GM19372 (cell line): ENCODE data around the gene SORCS2.

Source experiments
- ATAC-seq: cut with Tn5 transposase; IDR thresholded peaks from one replicate; pipeline ENCODE4 v1.9.1; 2021; ENCODE audit warnings: mild to moderate bottlenecking, low read depth, moderate library complexity; ENCODE audit not compliant: unreplicated experiment

The SORCS2 gene

DNA sequence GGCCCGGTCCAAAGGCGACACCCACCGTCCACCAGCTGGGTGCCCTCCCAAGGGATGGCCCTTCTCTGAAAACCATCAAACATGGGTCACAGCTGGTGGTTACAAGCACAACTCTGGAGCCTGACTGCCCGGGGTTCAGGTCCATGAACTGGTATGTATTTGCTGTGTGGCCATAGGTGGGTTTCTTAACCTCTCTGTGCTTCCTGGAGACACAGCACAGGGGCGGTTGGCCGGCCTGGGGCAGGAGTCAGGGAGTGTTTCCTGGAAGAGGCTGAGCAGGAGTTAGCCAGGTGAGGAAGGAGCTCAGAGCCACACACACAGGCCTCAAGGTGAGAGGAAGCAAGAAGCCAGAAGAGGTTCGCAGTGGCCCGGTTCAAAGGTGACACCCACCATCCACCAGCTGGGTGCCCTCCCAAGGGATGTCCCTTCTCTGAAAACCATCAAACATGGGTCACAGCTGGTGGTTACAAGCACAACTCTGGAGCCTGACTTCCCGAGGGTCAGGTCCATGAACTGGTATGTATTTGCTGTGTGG, 486.0 kb downstream of the SORCS2 start:
- ATAC-seq, result no peak

DNA sequence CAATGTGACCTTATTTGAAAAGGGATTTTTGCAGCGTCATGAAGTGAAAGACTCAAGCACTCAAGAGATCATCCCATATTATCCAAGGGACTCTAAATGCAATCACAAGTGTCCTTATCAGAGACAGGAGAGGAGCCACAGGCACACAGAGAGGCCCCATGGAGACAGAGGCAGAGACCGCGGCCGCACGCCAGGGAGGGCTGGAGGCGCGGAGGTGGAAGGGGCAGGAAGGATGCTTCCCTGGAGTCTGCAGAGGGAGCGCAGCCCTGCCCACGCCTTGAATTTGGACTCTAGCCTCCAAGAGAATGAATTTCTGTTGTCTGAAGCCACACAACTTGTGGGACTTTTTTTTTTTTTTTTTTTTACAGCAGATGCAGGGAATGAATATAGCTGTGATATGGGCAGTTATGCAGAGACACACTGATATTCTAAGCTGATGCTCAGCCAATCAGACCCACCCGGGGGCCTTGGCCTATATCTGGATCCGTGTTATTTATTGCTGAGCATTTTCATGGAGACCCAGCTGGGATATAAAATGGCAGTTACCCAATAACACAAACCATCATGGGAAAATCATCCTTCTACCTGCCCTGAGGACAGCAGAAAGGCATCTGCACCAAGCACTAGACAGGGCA, 487.2 kb downstream of the SORCS2 start:
- ATAC-seq, result no peak

DNA sequence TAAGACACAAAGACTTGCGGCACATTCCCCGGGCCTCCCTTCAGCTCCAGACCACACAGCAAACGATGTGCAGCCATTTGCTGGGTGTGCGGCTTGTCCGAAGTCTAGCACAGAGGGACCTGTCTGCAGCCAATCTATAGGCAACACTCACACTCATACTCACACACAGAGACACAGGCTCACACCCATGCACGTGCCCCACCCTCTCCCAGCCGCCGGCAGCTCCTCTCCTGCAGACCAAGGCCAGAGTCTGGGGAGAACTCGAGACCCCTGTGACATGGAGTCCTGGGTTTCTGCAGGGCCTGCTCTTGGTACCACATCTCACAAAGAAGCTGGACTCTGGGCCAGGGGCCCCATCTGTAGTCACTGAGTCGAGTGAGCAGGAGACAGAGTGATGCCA, 487.8 kb downstream of the SORCS2 start:
- ATAC-seq, result no peak

DNA sequence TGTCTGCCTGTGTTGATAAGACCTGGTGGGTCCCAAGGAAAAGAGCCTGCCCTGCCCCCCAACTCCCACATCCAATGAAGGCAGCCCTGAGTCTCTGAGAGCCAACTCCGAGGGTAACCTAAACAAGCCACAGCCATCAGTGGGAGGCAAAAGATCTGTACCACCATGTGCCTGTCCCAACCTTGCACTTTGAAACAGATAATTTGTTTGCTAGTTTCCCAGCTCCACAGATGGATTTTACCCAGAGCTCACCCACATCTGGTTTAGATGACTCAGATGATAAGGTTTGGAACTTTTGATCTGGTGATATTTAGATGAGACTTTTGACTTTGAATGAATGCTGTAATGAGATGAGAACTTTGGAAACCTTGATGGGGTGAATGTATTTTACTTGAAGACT, 488.4 kb downstream of the SORCS2 start:
- no peak for ATAC-seq

DNA sequence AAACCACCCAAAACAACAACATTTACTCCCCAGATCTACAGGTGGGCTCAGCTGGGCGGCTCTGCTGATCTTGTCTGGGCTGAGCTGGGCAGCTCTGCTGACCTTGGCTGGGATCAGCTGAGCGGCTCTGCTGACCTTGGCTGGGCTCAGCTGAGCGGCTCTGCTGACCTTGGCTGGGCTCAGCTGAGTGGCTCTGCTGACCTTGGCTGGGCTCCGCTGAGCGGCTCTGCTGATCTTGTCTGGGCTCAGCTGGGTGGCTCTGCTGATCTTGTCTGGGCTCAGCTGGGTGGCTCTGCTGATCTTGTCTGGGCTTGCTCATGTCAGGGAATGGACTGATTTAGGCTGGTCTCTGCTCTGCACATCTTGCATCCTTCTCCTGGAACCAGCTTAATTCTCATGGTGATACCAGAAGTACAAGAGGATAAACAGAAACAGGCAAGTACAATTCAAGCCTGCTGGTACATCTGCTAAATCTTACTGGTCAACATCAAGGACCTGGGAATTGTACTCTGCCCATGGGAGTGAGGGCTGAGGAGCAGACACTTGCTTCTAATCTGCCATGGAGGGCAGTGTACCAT, 490.9 kb downstream of the SORCS2 start:
- ATAC-seq, result no peak

DNA sequence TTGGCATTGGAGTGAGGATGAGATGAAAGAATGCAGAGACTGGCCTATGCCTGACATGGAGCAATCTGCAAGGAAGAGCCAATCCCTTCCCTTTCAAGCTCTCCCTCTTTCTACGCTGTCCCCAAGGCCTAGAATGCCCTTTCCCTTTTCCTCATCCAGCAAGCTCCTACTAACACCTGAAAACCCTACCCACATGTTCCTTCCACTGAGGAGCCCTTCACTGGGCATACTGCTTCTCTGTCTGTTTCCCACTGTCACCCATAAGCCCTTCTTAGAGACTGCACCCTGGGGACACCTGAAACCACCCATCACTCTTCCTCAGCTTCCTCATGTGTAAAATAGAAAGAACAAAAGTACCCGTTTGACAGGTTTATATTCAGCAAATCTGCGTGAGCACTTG, 492.0 kb downstream of the SORCS2 start:
- no peak for ATAC-seq

DNA sequence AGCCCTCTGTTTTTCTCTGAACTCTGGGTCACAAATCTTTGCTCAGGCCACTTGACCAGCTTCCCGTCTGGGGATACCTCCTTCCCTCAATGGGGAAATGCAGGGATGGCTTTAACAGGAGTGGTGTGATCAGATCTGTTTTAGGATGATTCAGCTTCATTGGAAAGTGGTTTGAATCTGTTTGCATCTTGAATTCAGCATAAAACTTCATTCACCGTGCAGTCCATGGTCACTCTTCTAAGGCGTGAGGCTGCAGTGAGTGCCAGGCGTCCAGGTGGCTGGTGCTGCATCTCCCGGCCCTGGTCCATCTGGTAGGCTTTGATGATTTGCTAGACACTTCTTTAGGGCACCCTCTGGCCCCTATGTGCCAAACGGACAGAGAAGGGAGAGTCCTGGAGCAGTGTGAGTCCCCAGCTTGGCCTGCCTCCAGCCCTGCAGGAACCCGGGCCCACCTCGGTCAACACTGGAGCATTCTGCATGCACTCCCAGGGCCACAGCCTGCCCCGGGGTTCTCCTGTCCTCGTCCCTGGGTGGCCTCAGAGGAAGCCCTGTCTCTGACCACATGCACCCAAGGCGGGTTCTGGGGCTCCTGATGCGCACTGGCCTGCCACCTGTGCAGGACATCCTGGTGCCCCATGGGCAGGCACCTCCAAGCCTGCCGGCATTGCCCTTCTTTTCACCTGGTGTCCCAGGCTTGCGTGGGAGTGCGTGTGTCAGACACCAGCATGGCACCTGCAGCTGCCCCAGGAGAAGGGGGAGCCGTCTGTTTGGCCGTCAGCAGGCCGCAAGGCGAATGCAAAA, 493.9 kb downstream of the SORCS2 start:
- no peak for ATAC-seq

DNA sequence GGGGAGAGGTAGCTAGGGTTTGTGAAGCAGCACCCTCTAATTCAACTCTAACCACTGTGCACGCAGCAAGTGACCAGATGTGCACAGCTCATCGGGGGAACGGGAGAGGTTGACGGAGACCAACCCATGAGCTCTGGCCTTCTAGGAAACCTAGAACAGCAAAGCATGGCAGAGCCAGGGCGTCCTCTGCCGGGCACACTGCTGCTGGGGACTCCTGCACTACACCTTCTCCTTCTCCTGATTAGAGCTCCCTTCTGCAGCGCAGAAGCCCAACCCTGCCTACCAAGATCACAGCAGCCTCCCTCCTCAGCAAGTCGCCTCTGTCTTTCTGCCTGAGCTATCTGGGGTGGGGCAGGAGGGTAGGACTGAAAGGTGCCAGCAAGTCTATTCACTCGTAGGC, 494.7 kb downstream of the SORCS2 start:
- ATAC-seq, result no peak

DNA sequence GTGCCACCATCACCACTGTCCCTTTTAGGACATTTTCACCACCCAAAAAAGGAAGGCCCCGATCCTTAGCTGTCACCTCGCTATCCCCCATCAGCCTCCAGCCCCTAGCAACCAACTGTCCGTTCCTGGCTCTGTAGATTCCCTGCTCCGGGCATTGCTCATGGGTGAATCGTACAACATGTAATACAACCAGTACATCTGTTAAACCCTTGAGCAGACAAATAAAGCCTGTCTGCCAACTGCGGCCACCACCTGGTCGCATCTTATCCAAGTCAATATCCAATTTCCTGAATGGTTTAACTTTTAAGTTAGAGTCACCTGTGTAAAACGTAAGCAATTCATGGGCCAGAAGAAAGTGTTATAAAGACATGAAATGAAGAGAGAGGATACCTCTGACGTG, 495.5 kb downstream of the SORCS2 start:
- ATAC-seq, result no peak

DNA sequence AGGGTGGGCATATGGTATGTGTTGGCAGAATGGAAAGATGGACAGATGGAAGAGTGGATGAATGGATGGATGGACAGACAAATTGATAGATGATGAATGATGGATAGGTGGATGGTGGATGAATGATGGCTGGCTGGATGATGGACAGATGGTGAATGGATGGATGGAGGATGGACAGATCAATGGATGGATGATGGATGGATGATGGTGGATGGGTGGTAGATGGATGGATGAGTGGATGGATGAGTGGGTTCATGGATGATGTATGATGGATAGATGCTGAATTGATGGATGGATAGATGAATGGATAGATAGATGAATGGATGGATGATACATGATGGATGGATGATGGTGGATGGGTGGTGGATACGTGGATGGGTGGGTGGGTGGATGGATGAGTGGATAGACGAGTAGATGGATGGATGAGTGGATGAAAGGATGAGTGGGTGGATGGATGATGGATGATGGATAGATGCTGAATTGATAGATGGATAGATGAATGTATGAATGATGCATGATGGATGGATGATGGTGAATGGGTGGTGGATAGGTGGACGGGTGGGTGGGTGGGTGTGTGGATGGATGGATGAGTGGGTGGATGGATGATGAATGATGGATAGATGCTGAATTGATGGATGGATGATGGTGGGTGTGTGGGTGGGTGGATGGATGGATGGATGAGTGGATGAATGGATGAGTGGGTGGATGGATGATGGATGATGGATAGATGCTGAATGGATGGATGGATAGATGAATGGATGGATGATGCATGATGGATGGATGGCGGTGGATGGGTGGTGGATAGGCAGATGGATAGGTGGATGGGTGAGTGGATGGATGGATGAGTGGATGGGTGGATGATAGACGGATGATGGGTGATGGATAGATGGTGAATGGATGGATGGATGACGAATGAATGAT, 497.7 kb downstream of the SORCS2 start:
- ATAC-seq, result no peak

DNA sequence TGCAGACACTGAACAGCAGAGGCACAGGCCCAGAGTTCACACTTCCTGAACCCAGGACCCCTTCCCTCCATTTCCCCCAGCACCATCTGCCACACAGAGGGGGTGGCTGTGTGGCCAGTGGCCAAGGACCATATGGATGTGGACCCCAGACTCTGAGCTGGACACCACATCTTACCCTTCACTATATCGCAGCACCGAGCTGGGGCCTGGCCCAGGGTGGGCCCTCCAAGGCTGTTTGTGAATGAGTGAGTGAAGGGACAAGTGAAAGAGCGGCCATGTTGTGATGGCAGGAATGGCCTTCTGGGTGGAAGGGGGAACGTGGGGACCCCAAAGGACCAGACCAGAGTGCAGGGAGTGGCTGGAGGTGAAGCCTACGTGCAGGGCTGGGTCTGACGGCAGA, 498.7 kb downstream of the SORCS2 start:
- no peak for ATAC-seq

DNA sequence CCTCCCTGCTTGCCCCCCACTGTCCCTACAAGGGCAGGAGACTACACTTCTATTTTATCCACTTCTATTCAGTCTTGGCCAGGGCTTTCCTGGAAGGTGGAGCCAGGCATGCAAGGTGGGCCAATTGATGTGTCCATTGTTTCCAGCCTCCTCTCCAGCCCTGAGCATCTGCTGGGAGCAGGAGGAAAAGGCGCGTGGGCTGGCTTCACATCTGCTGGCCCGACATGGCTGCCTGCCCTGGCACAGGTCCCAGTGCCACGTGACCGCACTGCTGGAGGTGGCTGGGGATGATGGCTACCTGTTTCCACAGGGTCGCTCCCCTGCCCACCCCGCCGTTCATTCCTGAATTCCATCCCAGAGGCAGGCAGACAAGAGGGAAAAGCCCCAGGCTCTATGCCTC, 499.6 kb downstream of the SORCS2 start:
- ATAC-seq, result no peak

DNA sequence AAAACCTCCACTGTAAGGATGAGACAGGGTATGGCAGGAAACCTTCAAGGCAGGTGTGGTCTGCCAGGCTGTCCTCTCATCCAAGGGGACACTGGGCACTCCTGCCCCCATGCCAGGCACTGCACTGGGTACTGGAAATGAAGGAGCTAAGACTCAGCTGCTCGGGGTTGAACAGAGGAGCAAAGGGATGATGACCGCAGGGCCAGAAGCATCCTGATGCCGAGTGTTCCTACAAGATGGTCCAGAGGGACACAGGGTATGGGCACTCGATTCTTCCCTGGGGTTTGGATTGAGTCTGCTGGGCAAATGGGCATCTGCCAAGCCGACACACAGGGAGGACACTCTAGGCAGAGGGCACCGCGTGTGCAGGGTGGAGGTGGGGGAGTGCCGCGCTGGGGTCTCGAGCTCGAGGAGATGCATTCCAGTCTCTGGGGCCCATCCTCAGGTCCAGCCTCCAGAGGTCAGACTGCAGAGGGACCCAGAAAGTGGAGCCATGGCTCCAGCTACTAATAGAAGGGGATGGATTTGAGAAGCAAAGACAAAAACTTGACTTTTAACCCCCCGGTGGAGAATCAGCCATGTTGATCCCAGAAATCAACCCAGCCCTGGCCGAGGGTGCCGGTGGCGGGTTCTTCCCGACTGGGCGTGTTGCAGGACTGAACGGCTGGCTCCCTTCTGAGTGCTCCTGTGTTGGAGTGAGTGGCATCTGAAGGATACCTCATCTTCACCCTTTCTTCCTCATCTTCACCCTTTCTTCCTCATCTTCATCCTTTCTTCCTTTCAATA, 500.3 kb downstream of the SORCS2 start:
- ATAC-seq, result no peak

DNA sequence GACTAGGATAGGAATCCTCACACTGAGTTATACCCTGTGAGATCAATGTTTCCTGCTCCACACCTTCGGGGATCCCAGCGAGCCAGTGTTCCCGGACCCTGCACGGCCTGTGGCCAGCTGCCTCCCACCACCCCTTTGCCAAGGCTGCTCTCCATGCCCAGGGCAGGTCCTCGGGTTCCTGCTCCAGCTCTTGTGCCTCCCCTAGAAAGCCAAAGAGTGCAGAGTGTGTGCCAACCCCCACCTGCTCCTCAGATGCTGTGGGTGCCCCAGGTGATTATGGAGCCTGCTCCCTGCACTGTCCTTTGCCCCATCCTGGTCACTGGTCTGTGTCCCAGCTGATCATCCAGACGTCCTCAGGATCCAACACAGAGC, 500.9 kb downstream of the SORCS2 start:
- no peak for ATAC-seq

DNA sequence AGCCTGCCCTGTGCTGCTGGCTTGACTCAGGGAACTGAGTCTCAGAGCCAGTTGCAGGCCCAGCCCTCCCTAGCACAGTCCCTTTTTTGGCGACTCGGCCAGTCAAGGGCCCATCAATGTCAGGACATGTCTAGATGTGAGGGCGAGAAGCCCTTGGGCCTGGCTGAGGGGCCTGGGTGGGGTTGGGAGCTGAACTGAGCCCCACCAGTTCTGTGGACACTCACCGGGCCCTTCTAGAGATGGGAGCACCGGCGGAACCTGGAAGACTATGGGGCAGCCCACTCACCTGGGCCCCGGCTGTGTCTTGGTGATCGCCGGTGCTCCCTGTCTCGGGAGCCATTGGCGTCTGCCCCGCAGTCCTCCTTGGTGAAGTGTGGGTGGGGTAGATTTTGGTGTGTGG, 501.4 kb downstream of the SORCS2 start:
- no peak for ATAC-seq

DNA sequence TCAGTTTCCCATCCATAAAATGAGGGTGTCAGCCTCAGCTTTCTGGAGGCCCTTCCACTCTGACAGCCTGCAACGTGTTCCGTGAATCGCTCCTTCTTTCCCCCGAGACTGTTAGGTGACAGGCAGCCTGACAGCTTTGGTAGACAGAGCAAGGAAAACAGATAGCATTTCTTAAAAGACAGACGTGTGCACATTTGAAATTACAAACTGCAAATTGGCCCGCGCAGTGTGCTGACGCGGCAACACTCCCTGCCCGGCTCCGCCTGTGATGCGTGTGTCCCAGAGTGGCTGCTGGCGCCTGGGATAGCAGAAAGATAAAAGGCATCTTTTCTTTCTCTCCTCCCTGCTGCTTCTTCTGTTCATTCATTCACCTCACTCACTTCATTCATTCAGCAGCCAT, 502.0 kb downstream of the SORCS2 start:
- no peak for ATAC-seq

DNA sequence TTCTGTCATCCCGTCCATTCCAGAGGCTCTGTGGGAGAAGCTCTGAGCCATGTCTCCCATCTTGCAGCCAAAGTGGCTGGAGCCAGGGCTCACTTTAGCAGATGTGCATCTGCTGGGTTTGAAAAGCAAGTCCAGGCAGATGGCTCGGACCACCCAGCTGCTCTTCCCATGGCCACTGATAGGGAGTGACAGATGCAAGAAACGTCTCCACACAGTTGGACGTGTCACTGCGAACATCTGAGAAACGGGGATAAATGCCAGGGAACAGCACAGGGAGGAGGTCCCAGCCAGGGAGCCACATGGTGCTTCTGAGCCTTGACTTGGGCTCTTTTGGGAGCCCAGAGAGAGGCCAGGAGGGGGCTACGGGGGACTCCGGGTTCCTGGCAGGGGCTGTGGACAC, 505.0 kb downstream of the SORCS2 start:
- ATAC-seq, result no peak

DNA sequence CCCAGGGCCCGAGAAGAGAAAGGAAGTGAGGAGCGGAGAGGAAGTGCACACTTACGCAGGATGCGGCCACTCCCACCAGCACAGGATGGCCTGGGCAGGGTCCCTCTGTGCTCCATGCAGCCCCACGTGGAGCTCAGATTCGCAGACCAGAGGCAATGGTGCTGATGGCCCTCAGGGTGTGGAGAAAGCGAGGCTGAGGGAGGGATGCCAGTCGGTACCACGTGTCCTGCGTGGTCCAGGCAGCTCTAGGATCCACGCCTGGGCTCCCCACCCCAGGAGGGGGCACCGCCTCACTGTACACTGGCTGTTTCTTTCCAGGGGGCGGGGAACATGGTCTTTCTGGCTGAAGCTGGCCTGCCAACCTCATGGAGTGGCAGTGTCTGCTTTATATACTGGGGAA, 505.5 kb downstream of the SORCS2 start:
- ATAC-seq, result no peak

DNA sequence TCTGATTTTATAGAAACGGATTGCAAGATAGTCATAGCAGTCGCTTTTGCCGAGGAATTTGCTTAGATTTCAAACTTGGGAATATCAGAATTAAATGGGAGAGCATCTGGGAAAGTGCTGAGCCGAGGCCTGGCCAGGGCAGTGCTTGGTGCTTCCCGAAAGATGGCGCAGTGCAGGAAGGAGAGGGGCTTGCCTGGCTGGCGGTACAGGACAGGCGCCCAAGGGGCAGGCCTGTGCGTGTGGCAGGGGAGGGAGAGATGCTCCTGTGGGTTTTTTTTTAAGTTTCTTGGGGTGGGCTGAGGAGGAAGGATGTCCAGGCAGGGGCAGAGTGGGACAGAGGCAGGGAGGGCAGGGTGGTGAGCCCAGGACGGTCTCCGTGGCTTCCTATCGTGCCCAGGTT, 506.2 kb downstream of the SORCS2 start:
- no peak for ATAC-seq

DNA sequence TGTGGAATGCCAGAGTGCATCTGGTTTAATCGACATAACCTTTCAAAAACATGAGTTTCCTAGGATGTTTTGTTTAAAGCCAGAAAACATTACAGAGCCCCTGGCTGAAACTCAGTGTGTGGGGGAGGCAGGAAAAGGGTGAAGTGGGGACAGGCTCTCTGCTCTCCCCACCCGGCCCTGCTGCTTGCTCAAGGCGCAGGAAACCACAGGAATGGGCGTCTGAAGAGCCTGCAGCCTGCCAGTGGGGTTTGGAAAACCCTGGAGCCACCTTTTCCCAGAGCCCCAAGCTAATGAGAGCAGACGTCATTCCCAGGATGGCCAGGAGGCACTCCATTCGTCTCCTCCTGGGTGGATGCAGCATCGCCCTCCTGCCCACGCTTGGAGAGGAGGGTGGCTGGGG, 506.7 kb downstream of the SORCS2 start:
- no peak for ATAC-seq
